SU-DHL-6 (cell line): ENCODE results near the gene FGFR2.

Source experiments
- H2AFZ ChIP-seq: fragments of 200-600 bp; sonication (generic); 2 replicates; pipeline ENCODE4 v1.6.1; 2014; ENCODE audit warnings: low read depth, mild to moderate bottlenecking, moderate library complexity, mixed read lengths, antibody characterized with exemption, low read length; ENCODE audit not compliant: severe bottlenecking
- H3F3A ChIP-seq: fragments of 200-600 bp; shearing (Covaris generic); 2 replicates; pipeline ENCODE4 v1.6.0; 2016; ENCODE audit warnings: antibody characterized with exemption, mild to moderate bottlenecking; ENCODE audit not compliant: insufficient read depth
- H3K27ac ChIP-seq: fragments of 200-600 bp; sonication (generic); 2 replicates; pipeline ENCODE4 v1.5.1; 2016; ENCODE audit warnings: low read depth, mild to moderate bottlenecking, low read length, moderate library complexity, mixed read lengths
- H3K27me3 ChIP-seq: fragments of 200-600 bp; sonication (generic), shearing (Covaris generic); 2 replicates; pipeline ENCODE4 v1.6.0; 2014; ENCODE audit warnings: mild to moderate bottlenecking, low read length
- H3K36me3 ChIP-seq: fragments of 200-600 bp; sonication (generic); 2 replicates; pipeline ENCODE4 v1.6.1; 2014; ENCODE audit warnings: mild to moderate bottlenecking, low read length, mixed read lengths
- H3K4me2 ChIP-seq: fragments of 300-600, 200-600 bp; shearing (Covaris generic), sonication (generic); 2 replicates; pipeline ENCODE4 v1.6.0; 2014; ENCODE audit warnings: low read length, low read depth, mild to moderate bottlenecking; ENCODE audit not compliant: poor library complexity, severe bottlenecking
- H3K4me3 ChIP-seq: fragments of 200-600 bp; sonication (generic); 2 replicates; pipeline ENCODE4 v1.5.1; 2014; ENCODE audit warnings: antibody characterized with exemption, low read length, mild to moderate bottlenecking, mixed read lengths; ENCODE audit not compliant: insufficient read depth, poor library complexity, severe bottlenecking
- H3K79me2 ChIP-seq: fragments of 200-600 bp; sonication (generic); 2 replicates; pipeline ENCODE4 v1.6.1; 2014; ENCODE audit warnings: mild to moderate bottlenecking, low read length, moderate library complexity; ENCODE audit not compliant: insufficient read depth
- H3K9ac ChIP-seq: fragments of 200-600 bp; sonication (generic); 2 replicates; pipeline ENCODE4 v1.7.0; 2014; ENCODE audit warnings: mild to moderate bottlenecking, low read length
- H3K9me2 ChIP-seq: fragments of 200-600 bp; sonication (generic); replicated peaks from 2 replicates; pipeline ENCODE4 v1.6.1; 2014; ENCODE audit warnings: low read length; ENCODE audit not compliant: insufficient read depth
- H3K9me3 ChIP-seq: fragments of 200-600 bp; sonication (generic); 2 replicates; pipeline ENCODE4 v1.6.1; 2014; ENCODE audit warnings: low read length, mixed read lengths; ENCODE audit not compliant: insufficient read depth
- H4K20me1 ChIP-seq: fragments of 200-600 bp; sonication (generic); 2 replicates; pipeline ENCODE4 v1.6.1; 2014; ENCODE audit warnings: low read depth, mild to moderate bottlenecking, antibody characterized with exemption, low read length, moderate library complexity, mixed read lengths
- CTCF ChIP-seq: fragments of 200-600 bp; sonication (generic); IDR thresholded peaks from one replicate; pipeline ENCODE4 v1.5.1; 2017; ENCODE audit warnings: antibody characterized with exemption, mild to moderate bottlenecking, low read length, moderate library complexity; ENCODE audit not compliant: insufficient read depth, poor library complexity, severe bottlenecking
- EZH2phosphoT487 ChIP-seq: fragments of 200-600 bp; sonication (generic), shearing (Covaris generic); conservative IDR thresholded peaks from 2 replicates; pipeline ENCODE4 v1.6.1; 2018; ENCODE audit warnings: mild to moderate bottlenecking, antibody characterized with exemption, low read length, moderate library complexity, mixed read lengths

Gene FGFR2

GRCh38 chr10:121436630-121437341 lies 161.5 kb downstream of the FGFR2 start:
- H3K9ac ChIP-seq: no peak overlapping the region
- no peaks in the 10 kb centered on the region for H3K9me2 ChIP-seq
- H3K27ac ChIP-seq: no peak overlapping the region
- no peak overlapping the region for H3K4me2 ChIP-seq
- H4K20me1 ChIP-seq: no peaks in the 10 kb centered on the region
- H3K9me3 ChIP-seq: no peaks in the 10 kb centered on the region
- H2AFZ ChIP-seq: no peak overlapping the region
- no peak for TF ChIP-seq CTCF
- TF ChIP-seq EZH2phosphoT487: no peak
- H3K27me3 ChIP-seq: no peaks in the 10 kb centered on the region
- no peak overlapping the region for H3K4me3 ChIP-seq
- H3F3A ChIP-seq: no peaks in the 10 kb centered on the region
- H3K36me3 ChIP-seq: no peaks in the 10 kb centered on the region
- H3K79me2 ChIP-seq: no peaks in the 10 kb centered on the region

DNA sequence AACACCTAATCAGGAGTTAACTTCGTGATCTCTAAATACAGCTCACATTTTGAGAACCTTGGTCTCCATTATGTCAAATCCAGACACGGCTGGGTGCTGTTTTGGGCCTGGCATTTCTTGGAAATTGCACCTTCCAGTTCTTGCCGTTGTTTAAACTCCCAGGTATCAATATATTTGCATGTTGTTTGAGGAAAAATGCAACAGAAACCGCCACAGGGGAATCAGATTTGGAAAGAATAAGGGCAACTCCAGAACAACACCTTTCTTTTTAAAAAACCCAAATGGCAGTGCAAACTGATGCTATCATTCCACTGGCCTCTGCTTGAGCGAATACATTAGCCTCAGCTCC lies 162.0 kb downstream of the FGFR2 start:
- Histone ChIP-seq H2AFZ (no peak overlapping the region), H3K27me3 (no peaks in the 10 kb centered on the region), H3K4me3 (no peak overlapping the region), H3K9ac (no peak overlapping the region), H4K20me1 (no peaks in the 10 kb centered on the region), H3K36me3 (no peaks in the 10 kb centered on the region), H3K4me2 (no peak overlapping the region), H3K9me3 (no peaks in the 10 kb centered on the region), H3K27ac (no peak overlapping the region), H3K79me2 (no peaks in the 10 kb centered on the region), H3K9me2 (no peaks in the 10 kb centered on the region), H3F3A (no peaks in the 10 kb centered on the region)
- TF ChIP-seq EZH2phosphoT487 (no peak), CTCF (no peak)

- no peak for TF ChIP-seq EZH2phosphoT487
- TF ChIP-seq CTCF: no peak
- no peak overlapping the region for H3K27ac ChIP-seq
- H3K9me2 ChIP-seq: no peaks in the 10 kb centered on the region
- H3K27me3 ChIP-seq: no peaks in the 10 kb centered on the region
- H3K9ac ChIP-seq: no peak overlapping the region
- no peak overlapping the region for H3K4me3 ChIP-seq
- H3K9me3 ChIP-seq: no peaks in the 10 kb centered on the region
- no peak overlapping the region for H2AFZ ChIP-seq
- no peaks in the 10 kb centered on the region for H3K79me2 ChIP-seq
- no peaks in the 10 kb centered on the region for H3F3A ChIP-seq
- no peaks in the 10 kb centered on the region for H4K20me1 ChIP-seq
- no peaks in the 10 kb centered on the region for H3K36me3 ChIP-seq
- H3K4me2 ChIP-seq: no peak overlapping the region
Measured at GRCh38 chr10:121435099-121435875, 163.0 kb downstream of the FGFR2 start.
